Mesenchymal stem cell (in vitro differentiated cells and primary cell): Measurements from ENCODE around the gene RASGRF2.

Source experiments
- DNase-seq: peaks from one replicate; pipeline ENCODE4 v3.0.0-alpha.2; 2013
- H2AFZ ChIP-seq: one replicate; pipeline ENCODE4 v1.6.1; 2013; ENCODE audit warnings: low read depth, mild to moderate bottlenecking, control low read depth, inconsistent platforms, low read length, moderate library complexity
- H2AK5ac ChIP-seq: 2 replicates; pipeline ENCODE4 v1.6.1; 2013; ENCODE audit warnings: low read length, moderate library complexity, mild to moderate bottlenecking, inconsistent platforms; ENCODE audit not compliant: severe bottlenecking
- H2BK120ac ChIP-seq: one replicate; pipeline ENCODE4 v1.6.1; 2013; ENCODE audit warnings: low read depth, mild to moderate bottlenecking, inconsistent platforms, low read length, moderate library complexity
- H2BK12ac ChIP-seq, 2 experiments: one replicate each; pipeline ENCODE4 v1.6.1; 2013; ENCODE audit warnings: inconsistent platforms in 2 of 2, low read length in 2 of 2, mild to moderate bottlenecking in 2 of 2, moderate library complexity in 2 of 2, control low read depth in 1 of 2
- H2BK15ac ChIP-seq: one replicate; pipeline ENCODE4 v1.6.1; 2013; ENCODE audit warnings: mild to moderate bottlenecking, low read depth, inconsistent platforms; ENCODE audit not compliant: poor library complexity, severe bottlenecking
- H2BK5ac ChIP-seq: 2 replicates; pipeline ENCODE4 v1.6.1; 2013; ENCODE audit warnings: low read depth, mild to moderate bottlenecking, low read length, control low read depth, inconsistent platforms; ENCODE audit not compliant: poor library complexity, severe bottlenecking
- H3K14ac ChIP-seq, 2 experiments: one replicate each; pipeline ENCODE4 v1.6.1; 2013; ENCODE audit warnings: inconsistent platforms in 2 of 2, low read length in 2 of 2, control low read depth in 1 of 2, mild to moderate bottlenecking in 1 of 2, moderate library complexity in 1 of 2
- H3K18ac ChIP-seq, 2 experiments: one replicate each; pipeline ENCODE4 v1.6.1; 2013; ENCODE audit warnings: inconsistent platforms in 2 of 2, low read length in 2 of 2, control low read depth in 1 of 2, low read depth in 1 of 2, mild to moderate bottlenecking in 1 of 2
- H3K23ac ChIP-seq, 2 experiments: one replicate each; pipeline ENCODE4 v1.6.1; 2013; ENCODE audit warnings: inconsistent platforms in 2 of 2, low read length in 2 of 2, mild to moderate bottlenecking in 2 of 2, moderate library complexity in 2 of 2, control low read depth in 1 of 2
- H3K27ac ChIP-seq: 2 replicates; pipeline ENCODE4 v1.5.1; 2013; ENCODE audit warnings: mild to moderate bottlenecking, moderate library complexity, low read length, control low read depth, inconsistent platforms; ENCODE audit not compliant: poor library complexity, severe bottlenecking
- H3K27me3 ChIP-seq, 2 experiments: 2 replicates each; pipeline versions ENCODE4 v1.6.1 to v1.7.0; 2013; ENCODE audit warnings: low read length in 2 of 2, mild to moderate bottlenecking in 2 of 2, moderate library complexity in 2 of 2, control low read depth in 1 of 2, inconsistent platforms in 1 of 2; ENCODE audit not compliant: control insufficient read depth in 1 of 2, insufficient read depth in 1 of 2
- H3K36me3 ChIP-seq, 2 experiments: 2 replicates each; pipeline versions ENCODE4 v1.6.1 to v1.7.0; 2013; ENCODE audit warnings: low read length in 2 of 2, control low read depth in 1 of 2, inconsistent platforms in 1 of 2, low read depth in 1 of 2, mild to moderate bottlenecking in 1 of 2; ENCODE audit not compliant: insufficient read depth in 2 of 2, control insufficient read depth in 1 of 2
- H3K4ac ChIP-seq, 2 experiments: one replicate each; pipeline ENCODE4 v1.6.1; 2013; ENCODE audit warnings: inconsistent platforms in 2 of 2, low read length in 2 of 2, mild to moderate bottlenecking in 2 of 2, moderate library complexity in 2 of 2, control low read depth in 1 of 2, low read depth in 1 of 2
- H3K4me1 ChIP-seq: 2 replicates; pipeline ENCODE4 v1.6.1; 2013; ENCODE audit warnings: low read depth, low read length, control low read depth; ENCODE audit not compliant: control insufficient read depth, insufficient read depth
- H3K4me2 ChIP-seq: 2 replicates; pipeline ENCODE4 v1.6.1; 2013; ENCODE audit warnings: low read length, mild to moderate bottlenecking, inconsistent platforms; ENCODE audit not compliant: poor library complexity, severe bottlenecking
- H3K4me3 ChIP-seq, 2 experiments: 2 replicates each; pipeline versions ENCODE4 v1.5.1 to v1.7.0; 2013; ENCODE audit warnings: low read length in 2 of 2, mild to moderate bottlenecking in 2 of 2, control low read depth in 1 of 2, low read depth in 1 of 2; ENCODE audit not compliant: insufficient read depth in 1 of 2
- H3K79me1 ChIP-seq: replicated peaks from 2 replicates; pipeline ENCODE4 v1.6.1; 2013; ENCODE audit warnings: mild to moderate bottlenecking, control low read depth, low read length, inconsistent platforms; ENCODE audit not compliant: poor library complexity, severe bottlenecking
- H3K9ac ChIP-seq: 2 replicates; pipeline ENCODE4 v1.7.0; 2013; ENCODE audit warnings: mild to moderate bottlenecking, low read length, moderate library complexity
- H3K9me3 ChIP-seq: 2 replicates; pipeline ENCODE4 v1.7.0; 2013; ENCODE audit warnings: mild to moderate bottlenecking, low read length; ENCODE audit not compliant: control insufficient read depth
- H4K8ac ChIP-seq: one replicate; pipeline ENCODE4 v1.6.1; 2013; ENCODE audit warnings: inconsistent platforms, mild to moderate bottlenecking, low read length, moderate library complexity
- H4K91ac ChIP-seq: one replicate; pipeline ENCODE4 v1.6.1; 2013; ENCODE audit warnings: mild to moderate bottlenecking, low read length, inconsistent platforms
- whole genome bisulfite sequencing: methylation state at CpG from one replicate; pipeline ENCODE4 v1.1.7; 2013; ENCODE audit warnings: mixed read lengths; 5-methylcytosine and 5-hydroxymethylcytosine counted together

Gene RASGRF2

DNA sequence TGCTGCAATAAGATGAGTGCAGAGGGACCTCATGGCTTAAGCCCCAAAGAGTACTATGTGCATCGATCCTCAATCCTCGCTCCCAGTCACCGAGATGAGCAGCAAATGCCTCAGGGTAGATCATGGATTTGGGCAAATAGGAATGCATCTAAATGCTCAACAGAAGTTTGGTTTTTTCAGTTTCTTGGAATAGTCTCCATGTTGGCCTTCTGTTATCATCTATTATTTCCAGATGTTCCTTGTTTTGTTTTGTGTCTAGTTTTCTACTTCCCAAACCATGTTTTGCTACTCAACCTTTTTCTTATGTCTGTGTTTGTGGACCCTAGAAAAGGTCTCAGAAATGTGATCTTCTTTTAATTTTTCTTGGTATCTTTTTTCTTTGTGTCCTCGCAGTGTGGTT, 43.5 kb upstream of the RASGRF2 start:
- Histone ChIP-seq H4K91ac (no peak overlapping the region), H3K4me1 (peaks cover 3% of the 10 kb centered on the region), H2AFZ (no peak overlapping the region), H3K27ac (no peak overlapping the region), H3K4me3 (no peak overlapping the region), H3K14ac (no peak overlapping the region), H3K79me1 (no peaks in the 10 kb centered on the region), H3K36me3 (no peaks in the 10 kb centered on the region), H3K4me2 (no peak overlapping the region), H3K23ac (no peak overlapping the region), H4K8ac (no peak overlapping the region), H3K9ac (no peak overlapping the region), H3K18ac (no peak overlapping the region), H3K4ac (no peak overlapping the region), H3K27me3 (no peaks in the 10 kb centered on the region), H2AK5ac (no peak overlapping the region), H3K9me3 (no peaks in the 10 kb centered on the region), H2BK15ac (no peak overlapping the region), H2BK12ac (no peak overlapping the region), H2BK120ac (no peak overlapping the region), H2BK5ac (no peak overlapping the region)
- no peak for DNase-seq
- 97% methylated on average over 3 of the region's 4 CpGs for WGBS

DNA sequence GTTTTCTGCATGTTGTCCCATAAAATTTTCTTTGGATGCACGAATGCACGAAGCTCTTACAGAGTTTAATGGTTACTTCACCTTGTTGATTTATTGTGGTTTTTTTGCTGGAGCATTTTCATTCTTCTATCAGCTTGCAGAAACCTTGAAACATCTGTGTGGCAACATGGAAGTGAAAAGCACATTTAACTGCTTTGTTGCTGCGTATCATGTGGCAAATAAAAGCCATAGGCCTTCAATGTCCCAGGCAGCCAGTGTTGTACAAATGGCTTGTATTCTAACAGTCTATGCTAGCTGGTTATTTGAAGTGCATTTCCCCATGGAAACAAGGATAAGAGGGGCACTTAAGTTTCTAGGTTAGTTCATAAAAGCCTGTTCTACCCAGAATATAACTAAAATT, 42.5 kb upstream of the RASGRF2 start:
- no peak overlapping the region for H3K4ac ChIP-seq
- H3K4me3 ChIP-seq = no peak overlapping the region
- no peak for DNase-seq
- H2AFZ ChIP-seq = no peak overlapping the region
- H3K23ac ChIP-seq = no peak overlapping the region
- H3K79me1 ChIP-seq = no peaks in the 10 kb centered on the region
- H3K4me1 ChIP-seq = peaks cover 3% of the 10 kb centered on the region
- 83% methylated on average over 3 of the region's 3 CpGs for WGBS
- H3K4me2 ChIP-seq = no peak overlapping the region
- no peak overlapping the region for H2BK12ac ChIP-seq
- no peak overlapping the region for H3K9ac ChIP-seq
- no peak overlapping the region for H4K91ac ChIP-seq
- no peak overlapping the region for H3K27ac ChIP-seq
- no peak overlapping the region for H4K8ac ChIP-seq
- no peak overlapping the region for H2BK5ac ChIP-seq
- no peak overlapping the region for H3K14ac ChIP-seq
- no peak overlapping the region for H2AK5ac ChIP-seq
- H3K27me3 ChIP-seq = no peaks in the 10 kb centered on the region
- H3K9me3 ChIP-seq = no peaks in the 10 kb centered on the region
- no peak overlapping the region for H2BK120ac ChIP-seq
- no peak overlapping the region for H2BK15ac ChIP-seq
- no peak overlapping the region for H3K18ac ChIP-seq
- H3K36me3 ChIP-seq = no peaks in the 10 kb centered on the region

DNA sequence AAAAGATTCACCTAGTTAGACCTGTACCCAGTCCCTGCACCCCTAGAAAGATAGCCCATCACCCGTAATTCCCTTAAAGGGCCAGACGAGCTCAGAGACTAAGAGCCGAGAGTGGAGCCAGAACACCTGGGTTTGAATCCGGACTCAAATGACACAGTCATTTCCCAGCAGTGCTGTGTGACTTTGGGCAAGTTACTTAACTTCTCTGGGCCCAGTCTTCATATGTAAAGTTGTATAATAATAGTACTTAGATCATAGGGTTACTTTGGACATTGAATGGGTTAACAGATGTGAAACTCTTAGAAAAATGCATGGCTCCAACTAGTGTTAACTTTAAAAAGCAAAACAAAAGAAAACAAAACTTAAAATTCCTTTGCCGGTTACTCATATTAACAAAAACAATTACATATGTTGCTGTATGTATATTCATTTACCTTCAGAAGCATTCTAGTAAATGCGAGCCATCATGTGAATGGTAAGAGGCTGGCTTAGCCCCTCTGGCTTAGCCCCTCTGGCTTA, 40.4 kb upstream of the RASGRF2 start:
- no peaks in the 10 kb centered on the region for H3K9me3 ChIP-seq
- peaks cover 3% of the 10 kb centered on the region for H3K4me1 ChIP-seq
- DNase-seq = no peak
- H3K9ac ChIP-seq = no peak overlapping the region
- no peak overlapping the region for H3K4me2 ChIP-seq
- H3K4ac ChIP-seq = no peak overlapping the region
- no peak overlapping the region for H2AK5ac ChIP-seq
- H3K14ac ChIP-seq = no peak overlapping the region
- H3K27ac ChIP-seq = no peak overlapping the region
- no peaks in the 10 kb centered on the region for H3K79me1 ChIP-seq
- no peak overlapping the region for H2AFZ ChIP-seq
- no peaks in the 10 kb centered on the region for H3K27me3 ChIP-seq
- no peak overlapping the region for H2BK15ac ChIP-seq
- H2BK120ac ChIP-seq = no peak overlapping the region
- no peak overlapping the region for H2BK5ac ChIP-seq
- no peak overlapping the region for H2BK12ac ChIP-seq
- WGBS = 92% methylated on average over 5 of the region's 6 CpGs
- peak overlapping the region in 1 of 2 experiments; percentile 21 for H3K18ac ChIP-seq
- no peaks in the 10 kb centered on the region for H3K36me3 ChIP-seq
- H3K23ac ChIP-seq = no peak overlapping the region
- H4K8ac ChIP-seq = no peak overlapping the region
- no peak overlapping the region for H3K4me3 ChIP-seq
- no peak overlapping the region for H4K91ac ChIP-seq

DNA sequence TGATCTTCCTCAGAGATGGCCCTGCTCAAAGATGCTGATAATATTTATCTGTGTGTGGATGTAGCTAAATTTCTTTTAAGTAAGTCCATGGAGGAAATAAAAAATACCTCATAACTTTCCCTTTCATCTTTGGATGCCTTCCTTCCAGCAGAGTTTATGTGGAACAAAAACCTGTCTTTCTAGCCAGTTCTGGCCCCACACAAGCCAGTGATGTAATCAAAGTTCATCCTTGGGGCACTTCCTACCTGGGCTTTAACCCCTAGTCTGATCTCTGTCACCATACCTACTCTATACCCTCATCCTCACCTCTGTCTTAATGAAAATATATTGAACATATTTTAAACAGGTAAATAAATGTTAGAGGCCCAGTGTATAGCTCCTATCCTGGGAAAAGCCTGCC, 39.8 kb upstream of the RASGRF2 start:
- H3K4me2 ChIP-seq = no peak overlapping the region
- H2BK15ac ChIP-seq = no peak overlapping the region
- no peak overlapping the region for H2BK5ac ChIP-seq
- H3K9me3 ChIP-seq = no peaks in the 10 kb centered on the region
- H4K91ac ChIP-seq = no peak overlapping the region
- no peak overlapping the region for H2BK12ac ChIP-seq
- H2AK5ac ChIP-seq = no peak overlapping the region
- no peaks in the 10 kb centered on the region for H3K27me3 ChIP-seq
- DNase-seq = no peak
- H3K36me3 ChIP-seq = no peaks in the 10 kb centered on the region
- H3K4ac ChIP-seq = no peak overlapping the region
- H3K18ac ChIP-seq = no peak overlapping the region
- no peak overlapping the region for H3K4me3 ChIP-seq
- H3K79me1 ChIP-seq = no peaks in the 10 kb centered on the region
- peaks cover 3% of the 10 kb centered on the region for H3K4me1 ChIP-seq
- H2BK120ac ChIP-seq = no peak overlapping the region
- H2AFZ ChIP-seq = no peak overlapping the region
- H3K23ac ChIP-seq = no peak overlapping the region
- no peak overlapping the region for H4K8ac ChIP-seq
- no peak overlapping the region for H3K14ac ChIP-seq
- H3K27ac ChIP-seq = no peak overlapping the region
- H3K9ac ChIP-seq = no peak overlapping the region
